B cell (primary cell): Measurements from ENCODE around the gene PDZRN4. TPM values are rescaled to one million over a fixed set of nuclear protein-coding genes. Genes with fewer than 3 reads are reported as not detected.
"Not testable (repeated sequence)": the region's sequence is repeated elsewhere in the genome, so short reads cannot be mapped to it uniquely, and the experiment has no call there.

Experiments
- ATAC-seq: fragments of 200-7000 bp; cut with Tn5 transposase; one replicate; pipeline ENCODE4 v1.10.0; 2021; ENCODE audit warnings: low read depth, mild to moderate bottlenecking, moderate number of reproducible peaks, moderate library complexity
- CTCF ChIA-PET: fragments of 350-600 bp; sonication (Branson Sonifier 250); formaldehyde crosslinking; loops from one replicate; lab custom pipeline; 2021; ENCODE audit warnings: antibody characterized with exemption, inconsistent platforms; lab: Charles Lee
- POLR2A ChIA-PET: fragments of 350-600 bp; sonication (Branson Sonifier 250); formaldehyde crosslinking; loops from one replicate; lab custom pipeline; 2021; ENCODE audit warnings: antibody characterized with exemption; lab: Charles Lee
- DNase-seq: peaks from one replicate; pipeline ENCODE4 v3.0.0; 2013
- H2AFZ ChIP-seq: 2 replicates; pipeline ENCODE4 v1.6.1; 2012; ENCODE audit warnings: mild to moderate bottlenecking, low read depth, low read length; ENCODE audit not compliant: insufficient read depth, poor library complexity, severe bottlenecking
- H3K27ac ChIP-seq, 2 donors: 1 replicate in 1 of 2; 2 replicates in 1 of 2; pipeline ENCODE4 v1.5.1; 2012 to 2013; ENCODE audit warnings: low read length in 2 of 2, mild to moderate bottlenecking in 2 of 2, moderate library complexity in 1 of 2
- H3K27me3 ChIP-seq, 4 experiments: fragments of 200-600 bp in 1 of 4; sonication (generic) in 1 of 4; replicated peaks in 1 of 4; 1 replicate in 2 of 4; 2 replicates in 2 of 4; pipeline versions ENCODE4 v1.6.1 to v1.7.0; 2013 to 2016; ENCODE audit warnings: low read length in 3 of 4, mild to moderate bottlenecking in 2 of 4, mixed read lengths in 1 of 4, moderate library complexity in 1 of 4; ENCODE audit not compliant: insufficient read depth in 4 of 4, control insufficient read depth in 3 of 4; ENCODE audit errors: control extremely low read depth in 1 of 4
- H3K36me3 ChIP-seq, 2 experiments: replicated peaks in 1 of 2; 1 replicate in 1 of 2; 2 replicates in 1 of 2; pipeline versions ENCODE4 v1.6.1 to v1.7.1; 2013; ENCODE audit warnings: low read length in 1 of 2; ENCODE audit not compliant: insufficient read depth in 2 of 2, control insufficient read depth in 1 of 2; ENCODE audit errors: control extremely low read depth in 1 of 2, extremely low read depth in 1 of 2
- H3K4me1 ChIP-seq, 2 donors: fragments of 200-600 bp in 1 of 2; sonication (generic) in 1 of 2; 1 replicate in 1 of 2; 2 replicates in 1 of 2; pipeline versions ENCODE4 v1.5.1 to v1.6.1; 2013 to 2017; ENCODE audit warnings: low read length in 2 of 2; ENCODE audit not compliant: control insufficient read depth in 2 of 2, insufficient read depth in 2 of 2
- H3K4me2 ChIP-seq: replicated peaks from 2 replicates; pipeline ENCODE3; 2012; ENCODE audit warnings: mild to moderate bottlenecking, low read depth, low read length; ENCODE audit not compliant: poor library complexity, severe bottlenecking
- H3K4me3 ChIP-seq, 5 experiments: fragments of 200-600 bp in 1 of 5; sonication (generic) in 1 of 5; 1 replicate in 3 of 5; 2 replicates in 2 of 5; pipeline versions ENCODE4 v1.5.1 to v1.7.0; 2011 to 2016; ENCODE audit warnings: low read length in 4 of 5, mild to moderate bottlenecking in 4 of 5, low read depth in 2 of 5, control low read depth in 1 of 5, moderate library complexity in 1 of 5; ENCODE audit not compliant: insufficient read depth in 1 of 5; ENCODE audit errors: control extremely low read depth in 1 of 5, extremely low read depth in 1 of 5
- H3K79me2 ChIP-seq: fragments of 200-600 bp; sonication (generic); one replicate; pipeline ENCODE4 v1.6.0; 2016; ENCODE audit warnings: low read length; ENCODE audit not compliant: control insufficient read depth, insufficient read depth
- H3K9ac ChIP-seq: fragments of 200-600 bp; sonication (generic); 2 replicates; pipeline ENCODE4 v1.6.1; 2017; ENCODE audit warnings: mild to moderate bottlenecking, low read length, moderate library complexity
- H3K9me3 ChIP-seq, 3 donors: one replicate each; pipeline versions ENCODE4 v1.6.1 to v1.7.1; 2013; ENCODE audit warnings: low read length in 2 of 3; ENCODE audit not compliant: control insufficient read depth in 2 of 3, insufficient read depth in 1 of 3; ENCODE audit errors: control extremely low read depth in 1 of 3
- H4K20me1 ChIP-seq: 2 replicates; pipeline ENCODE4 v1.6.0; 2012; ENCODE audit warnings: mild to moderate bottlenecking, low read length; ENCODE audit not compliant: insufficient read depth, control insufficient read depth, poor library complexity, severe bottlenecking
- H3K27ac Mint-ChIP-seq: one replicate; pipeline ENCODE4 v1.8.0; 2021; ENCODE audit warnings: mixed read lengths
- H3K27me3 Mint-ChIP-seq: one replicate; pipeline ENCODE4 v1.8.0; 2021; ENCODE audit warnings: mixed read lengths
- H3K4me1 Mint-ChIP-seq: one replicate; pipeline ENCODE4 v1.8.0; 2021; ENCODE audit warnings: mixed read lengths
- H3K4me3 Mint-ChIP-seq: one replicate; pipeline ENCODE4 v1.8.0; 2021; ENCODE audit warnings: mixed read lengths
- H3K9me3 Mint-ChIP-seq: one replicate; pipeline ENCODE4 v1.8.0; 2022; ENCODE audit warnings: mixed read lengths; ENCODE audit not compliant: insufficient read depth
- EZH2 ChIP-seq: IDR thresholded peaks from 2 replicates; pipeline ENCODE4 v1.6.1; 2012; ENCODE audit warnings: borderline replicate concordance, low read depth, mild to moderate bottlenecking, moderate library complexity, low read length; ENCODE audit not compliant: insufficient read depth, poor library complexity, severe bottlenecking
- WGBS: methylation state at CpG from one replicate; pipeline ENCODE4 v1.1.5; 2013; ENCODE audit warnings: missing lambda C conversion rate; ENCODE audit not compliant: insufficient coverage; 5-methylcytosine and 5-hydroxymethylcytosine counted together
- intact Hi-C: fragments of 100-400 bp; cut with micrococcal nuclease; formaldehyde crosslinking; loops from one replicate; pipeline ENCODE4 v1.10.0; 2022
- polyA plus RNA-seq: library from polyadenylated mRNA; depleted of rRNA; stranded (reverse); fragments of >200 nt; gene quantifications from 2 replicates; pipeline ENCODE4 v1.2.3, GENCODE V29; 2012
- total RNA-seq, 2 donors: library from RNA; stranded (reverse); fragments of 120-200 nt in 1 of 2; gene quantifications; 1 replicate in 1 of 2; 2 replicates in 1 of 2; pipeline versions ENCODE4 v1.2.3 to v1.2.4, GENCODE V29; 2013 to 2022
- TF ChIP-seq, protein P1 (sequence below): fragments of 200-600 bp; IDR thresholded peaks from one replicate; pipeline ENCODE4 v1.8.0; 2022; ENCODE audit warnings: antibody characterized with exemption, mild to moderate bottlenecking

PDZRN4 gene
- total and polyA plus RNA-seq, 2 donors (not counting 1 experiment from before 2014, with no cell fraction given) = not detected

DNA sequence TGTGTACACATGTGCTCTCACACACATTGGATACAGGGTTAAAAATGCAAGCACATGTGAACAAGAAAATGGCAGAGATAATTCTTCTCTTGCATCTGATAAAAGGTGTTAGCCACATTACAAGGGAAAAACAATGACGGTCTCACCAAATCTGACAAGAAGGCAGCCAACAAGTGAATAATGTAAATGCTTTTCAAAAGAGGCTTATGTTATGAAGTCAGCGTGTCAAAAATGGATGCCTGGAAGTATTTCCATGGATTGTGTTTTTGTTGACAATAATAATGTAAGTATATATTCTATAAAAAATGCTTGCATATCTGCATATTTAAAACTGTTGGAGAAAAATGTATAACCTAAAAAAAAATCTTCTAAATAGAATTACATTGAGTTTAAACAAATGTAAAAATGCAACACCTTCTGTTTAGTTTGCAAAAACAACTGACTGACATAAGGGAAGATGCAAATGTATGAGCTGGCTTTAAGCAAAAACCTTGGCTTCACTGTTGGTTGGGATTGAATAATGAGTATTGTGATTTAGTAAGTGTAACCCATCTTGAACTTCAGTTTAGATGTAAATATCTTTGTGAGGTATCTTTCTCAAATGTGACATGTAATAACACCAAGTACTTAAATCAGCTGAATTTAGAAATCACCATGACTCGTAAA lies 424.9 kb downstream of the PDZRN4 start:
- no peaks in the 10 kb centered on the region for H3K4me1 Mint-ChIP-seq
- no peaks in the 10 kb centered on the region for H3K27me3 Mint-ChIP-seq
- Histone ChIP-seq H4K20me1 (no peaks in the 10 kb centered on the region), H3K9me3 (no peaks in the 10 kb centered on the region), H3K27me3 (peaks cover 0 to 4% (median 0%) of the 10 kb centered on the region in 4 experiments), H3K27ac (no peak overlapping the region), H3K36me3 (no peaks in the 10 kb centered on the region), H2AFZ (no peak overlapping the region), H3K4me1 (no peaks in the 10 kb centered on the region), H3K9ac (no peak overlapping the region), H3K4me2 (no peak overlapping the region), H3K79me2 (no peaks in the 10 kb centered on the region), H3K4me3 (no peak overlapping the region)
- TF ChIP-seq, protein P1, sequence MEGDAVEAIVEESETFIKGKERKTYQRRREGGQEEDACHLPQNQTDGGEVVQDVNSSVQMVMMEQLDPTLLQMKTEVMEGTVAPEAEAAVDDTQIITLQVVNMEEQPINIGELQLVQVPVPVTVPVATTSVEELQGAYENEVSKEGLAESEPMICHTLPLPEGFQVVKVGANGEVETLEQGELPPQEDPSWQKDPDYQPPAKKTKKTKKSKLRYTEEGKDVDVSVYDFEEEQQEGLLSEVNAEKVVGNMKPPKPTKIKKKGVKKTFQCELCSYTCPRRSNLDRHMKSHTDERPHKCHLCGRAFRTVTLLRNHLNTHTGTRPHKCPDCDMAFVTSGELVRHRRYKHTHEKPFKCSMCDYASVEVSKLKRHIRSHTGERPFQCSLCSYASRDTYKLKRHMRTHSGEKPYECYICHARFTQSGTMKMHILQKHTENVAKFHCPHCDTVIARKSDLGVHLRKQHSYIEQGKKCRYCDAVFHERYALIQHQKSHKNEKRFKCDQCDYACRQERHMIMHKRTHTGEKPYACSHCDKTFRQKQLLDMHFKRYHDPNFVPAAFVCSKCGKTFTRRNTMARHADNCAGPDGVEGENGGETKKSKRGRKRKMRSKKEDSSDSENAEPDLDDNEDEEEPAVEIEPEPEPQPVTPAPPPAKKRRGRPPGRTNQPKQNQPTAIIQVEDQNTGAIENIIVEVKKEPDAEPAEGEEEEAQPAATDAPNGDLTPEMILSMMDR = no peak
- no peak for TF ChIP-seq EZH2
- H3K9me3 Mint-ChIP-seq = peaks cover 3% of the 10 kb centered on the region
- H3K4me3 Mint-ChIP-seq = no peak overlapping the region
- intact Hi-C loops = no loop called here
- POLR2A ChIA-PET = no interaction called here
- CTCF ChIA-PET = no interaction called here
- no peak overlapping the region for H3K27ac Mint-ChIP-seq
- 83% methylated on average over 1 of the region's 3 CpGs for WGBS
- DNase-seq (no peak), ATAC-seq (no peak)

DNA sequence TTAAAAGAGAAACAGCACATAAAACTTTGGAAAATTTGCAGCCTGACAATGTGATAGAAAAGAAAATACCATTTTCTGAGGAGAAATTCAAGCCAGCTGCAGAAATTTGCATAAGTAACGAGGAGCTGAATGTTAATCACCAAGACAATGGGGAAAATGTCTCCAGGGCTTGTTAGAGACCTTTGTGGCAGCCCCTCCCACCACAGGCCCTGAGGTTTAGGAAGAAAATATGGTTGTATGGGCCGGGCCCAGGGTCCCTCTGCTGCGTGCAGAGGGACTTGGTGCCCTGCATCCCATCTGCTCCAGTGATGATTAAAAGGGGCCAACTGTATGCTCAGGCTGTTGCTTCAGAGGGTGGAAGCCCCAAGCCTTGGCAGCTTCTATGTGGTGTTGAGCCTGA lies 427.1 kb downstream of the PDZRN4 start:
- H3K4me1 Mint-ChIP-seq, H3K79me2 ChIP-seq, H3K36me3 ChIP-seq, CTCF ChIA-PET, H2AFZ ChIP-seq, H3K4me2 ChIP-seq, H3K27me3 ChIP-seq, H3K27me3 Mint-ChIP-seq, ATAC-seq, H3K9me3 Mint-ChIP-seq, DNase-seq, H3K4me3 Mint-ChIP-seq, H3K27ac ChIP-seq, H3K9me3 ChIP-seq, H4K20me1 ChIP-seq, H3K4me3 ChIP-seq, H3K9ac ChIP-seq, H3K4me1 ChIP-seq, H3K27ac Mint-ChIP-seq, POLR2A ChIA-PET: not testable (repeated sequence)
- 59% methylated on average over 3 of the region's 3 CpGs for WGBS
- intact Hi-C loops = loop anchor here (5.0 kb wide), 1 partner anchor 58 kb away; no protein-coding TSS in a partner anchor
